OCI-LY7 (cell line): Measurements from ENCODE around the gene LIMS1. TPM values are rescaled to one million over a fixed set of nuclear protein-coding genes. Genes with fewer than 3 reads are reported as not detected.

Experiments used
- BruUV-seq: library from RNA; stranded (reverse); fragments of 400-500 nt; replicated peaks from 2 replicates; lab custom pipeline; 2021; lab: Mats Ljungman, UMichigan
- CTCF ChIA-PET: fragments of 300-600 bp; sonication (Branson Sonifier 250); formaldehyde crosslinking; loops from one replicate; lab custom pipeline; 2022; ENCODE audit warnings: antibody characterized with exemption; ENCODE audit not compliant: unreplicated experiment; lab: Charles Lee
- POLR2A ChIA-PET: fragments of 300-600 bp; sonication (Branson Sonifier 250); formaldehyde crosslinking; loops from one replicate; lab custom pipeline; 2022; ENCODE audit warnings: antibody characterized with exemption; lab: Charles Lee
- DNase-seq: peaks from one replicate; pipeline ENCODE4 v3.0.0-alpha.2; 2015; ENCODE audit warnings: low spot score
- H2AFZ ChIP-seq: fragments of 200-600 bp; sonication (generic), shearing (Covaris generic); 2 replicates; pipeline ENCODE4 v1.6.1; 2014; ENCODE audit warnings: mild to moderate bottlenecking, antibody characterized with exemption, low read length, moderate library complexity
- H3K27ac ChIP-seq: fragments of 200-600 bp; sonication (generic); 2 replicates; pipeline ENCODE4 v1.5.1; 2014; ENCODE audit warnings: mixed run types, low read depth, mild to moderate bottlenecking, moderate library complexity, low read length, inconsistent platforms; ENCODE audit not compliant: poor library complexity, severe bottlenecking
- H3K36me3 ChIP-seq: fragments of 200-600 bp; sonication (generic); 2 replicates; pipeline ENCODE4 v1.6.1; 2014; ENCODE audit warnings: mild to moderate bottlenecking, antibody characterized with exemption, low read length, moderate library complexity, mixed read lengths; ENCODE audit not compliant: insufficient read depth
- H3K4me1 ChIP-seq: fragments of 200-600 bp; sonication (generic); 2 replicates; pipeline ENCODE4 v1.5.1; 2014; ENCODE audit warnings: mild to moderate bottlenecking, low read length; ENCODE audit not compliant: insufficient read depth, poor library complexity, severe bottlenecking
- H3K4me2 ChIP-seq: fragments of 200-600 bp; sonication (generic); 2 replicates; pipeline ENCODE4 v1.6.1; 2014; ENCODE audit warnings: mild to moderate bottlenecking, low read length
- H3K4me3 ChIP-seq: fragments of 200-600 bp; sonication (generic); 2 replicates; pipeline ENCODE4 v1.5.1; 2014; ENCODE audit warnings: mild to moderate bottlenecking, low read depth, low read length; ENCODE audit not compliant: poor library complexity, severe bottlenecking
- H3K79me2 ChIP-seq: fragments of 200-600 bp; sonication (generic); 2 replicates; pipeline ENCODE4 v1.6.1; 2016; ENCODE audit warnings: low read depth, mild to moderate bottlenecking, low read length, moderate library complexity, mixed read lengths; ENCODE audit not compliant: insufficient read depth
- H3K9me2 ChIP-seq: fragments of 200-600 bp; sonication (generic); 2 replicates; pipeline ENCODE4 v1.6.1; 2016; ENCODE audit warnings: mild to moderate bottlenecking, low read length, mixed read lengths; ENCODE audit not compliant: insufficient read depth
- H3K9me3 ChIP-seq: fragments of 200-600 bp; sonication (generic); 2 replicates; pipeline ENCODE4 v1.6.1; 2014; ENCODE audit warnings: mild to moderate bottlenecking, mixed run types, low read length, mixed read lengths
- H4K20me1 ChIP-seq: fragments of 200-600 bp; sonication (generic); 2 replicates; pipeline ENCODE4 v1.6.1; 2014; ENCODE audit warnings: mild to moderate bottlenecking, antibody characterized with exemption, low read length, moderate library complexity, mixed read lengths; ENCODE audit not compliant: insufficient read depth
- CTCF ChIP-seq: fragments of 200-600 bp; sonication (generic); conservative IDR thresholded peaks from 2 replicates; pipeline ENCODE4 v1.5.1; 2014; ENCODE audit warnings: mild to moderate bottlenecking, antibody characterized with exemption, low read length, moderate library complexity, mixed read lengths
- EZH2phosphoT487 ChIP-seq: fragments of 200-600 bp; sonication (generic); IDR thresholded peaks from 2 replicates; pipeline ENCODE4 v1.6.1; 2018; ENCODE audit warnings: low read depth, borderline replicate concordance, mild to moderate bottlenecking, mixed run types, antibody characterized with exemption, low read length, moderate library complexity, mixed read lengths
- intact Hi-C: fragments of 100-400 bp; cut with micrococcal nuclease; formaldehyde crosslinking; loops from one replicate; pipeline ENCODE4 v1.10.0; 2022; ENCODE audit not compliant: unreplicated experiment
- total RNA-seq, 2 experiments: library from RNA; depleted of rRNA in 1 of 2; stranded (reverse); fragments of >200 nt in 1 of 2; shearing (Covaris generic) in 1 of 2; gene quantifications; 2 replicates each; pipeline ENCODE4 v1.2.3, GENCODE V29; 2014 to 2022

Gene LIMS1
- total RNA-seq, 2 experiments from 2014 or later: 53.3 to 74.7 TPM

- CTCF ChIA-PET: no interaction called here
- DNase-seq: no peak
- no peaks in the 10 kb centered on the region for H3K79me2 ChIP-seq
These were observed 26.1 kb downstream of the LIMS1 start for GRCh38 chr2:108560241-108560811.

GRCh38 chr2:108560895-108561530 is 26.7 kb downstream of the LIMS1 start:
- no peaks in the 10 kb centered on the region for H3K79me2 ChIP-seq
- intact Hi-C loops: no loop called here
- TF ChIP-seq CTCF (no peak), EZH2phosphoT487 (no peak)
- H2AFZ ChIP-seq: no peak overlapping the region
- no peaks in the 10 kb centered on the region for H4K20me1 ChIP-seq
- no peak for DNase-seq
- no peak overlapping the region for H3K27ac ChIP-seq
- ChIA-PET CTCF (no interaction called here), POLR2A (interaction anchor here (0.6 kb wide), 1 partner anchor 157 kb away, joined by 4 read pairs; no protein-coding TSS in a partner anchor)
- no peaks in the 10 kb centered on the region for H3K9me3 ChIP-seq
- no peak overlapping the region for H3K4me2 ChIP-seq
- no peaks in the 10 kb centered on the region for H3K4me1 ChIP-seq
- H3K36me3 ChIP-seq: no peaks in the 10 kb centered on the region
- no peaks in the 10 kb centered on the region for H3K9me2 ChIP-seq
- BruUV-seq: no TSS peak
- H3K4me3 ChIP-seq: no peak overlapping the region

More at GRCh38 chr2:108560241-108560811, 26.1 kb downstream of the LIMS1 start:
- H3K4me3 ChIP-seq: no peak overlapping the region
- intact Hi-C loops: no loop called here
- no peak overlapping the region for H3K4me2 ChIP-seq
- no TSS peak for BruUV-seq
- no peaks in the 10 kb centered on the region for H3K9me2 ChIP-seq
- H2AFZ ChIP-seq: no peak overlapping the region
- POLR2A ChIA-PET: no interaction called here
- H3K9me3 ChIP-seq: no peaks in the 10 kb centered on the region
- TF ChIP-seq CTCF (no peak), EZH2phosphoT487 (no peak)
- H4K20me1 ChIP-seq: no peaks in the 10 kb centered on the region
- H3K4me1 ChIP-seq: no peaks in the 10 kb centered on the region
- H3K27ac ChIP-seq: no peak overlapping the region
- H3K36me3 ChIP-seq: no peaks in the 10 kb centered on the region

GRCh38 chr2:108562274-108562673 is 28.0 kb downstream of the LIMS1 start:
- Histone ChIP-seq H3K9me2 (no peaks in the 10 kb centered on the region), H4K20me1 (no peaks in the 10 kb centered on the region), H3K4me2 (no peak overlapping the region), H3K4me3 (no peak overlapping the region), H3K4me1 (no peaks in the 10 kb centered on the region), H3K27ac (no peak overlapping the region), H3K9me3 (no peaks in the 10 kb centered on the region), H2AFZ (no peak overlapping the region), H3K36me3 (no peaks in the 10 kb centered on the region), H3K79me2 (no peaks in the 10 kb centered on the region)
- ChIA-PET POLR2A (interaction anchor here (1.1 kb wide), 1 partner anchor 13 kb away, joined by 3 read pairs; no protein-coding TSS in a partner anchor), CTCF (no interaction called here)
- intact Hi-C loops: no loop called here
- TF ChIP-seq EZH2phosphoT487 (no peak), CTCF (no peak)
- no TSS peak for BruUV-seq
- no peak for DNase-seq
